NT2/D1 (cell line): ENCODE data around the gene SPDYE16.
"Not testable (repeated sequence)": the region's sequence is repeated elsewhere in the genome, so short reads cannot be mapped to it uniquely, and the experiment has no call there.

Experiments
- DNase-seq: peaks from one replicate; pipeline ENCODE4 v3.0.0-alpha.2; 2011; ENCODE audit warnings: low read depth, low spot score
- H3K27me3 ChIP-seq: 2 replicates; pipeline ENCODE4 v1.6.0; 2011; ENCODE audit warnings: mild to moderate bottlenecking; ENCODE audit not compliant: insufficient read length, insufficient read depth
- H3K36me3 ChIP-seq: 2 replicates; pipeline ENCODE4 v1.6.1; 2011; ENCODE audit warnings: mild to moderate bottlenecking, low read length, mixed read lengths; ENCODE audit not compliant: insufficient read depth, insufficient read length
- H3K4me1 ChIP-seq: 2 replicates; pipeline ENCODE4 v1.5.1; 2011; ENCODE audit not compliant: insufficient read depth, insufficient read length
- H3K4me3 ChIP-seq: 2 replicates; pipeline ENCODE4 v1.5.1; 2011; ENCODE audit warnings: low read depth; ENCODE audit not compliant: insufficient read length
- H3K9ac ChIP-seq: 2 replicates; pipeline ENCODE4 v1.6.0; 2011; ENCODE audit warnings: low read depth; ENCODE audit not compliant: insufficient read length
- H3K9me3 ChIP-seq: 2 replicates; pipeline ENCODE4 v1.5.1; 2011; ENCODE audit warnings: mild to moderate bottlenecking, low read length; ENCODE audit not compliant: insufficient read depth

The SPDYE16 gene

GRCh38 chr7:76570324-76570775 is 27.3 kb upstream of the SPDYE16 start:
- H3K36me3 ChIP-seq, H3K9me3 ChIP-seq, H3K4me3 ChIP-seq, H3K27me3 ChIP-seq, H3K4me1 ChIP-seq, DNase-seq, H3K9ac ChIP-seq: not testable (repeated sequence)

GRCh38 chr7:76568742-76569141 is 25.6 kb upstream of the SPDYE16 start:
- not testable (repeated sequence) for H3K27me3 ChIP-seq, H3K9ac ChIP-seq, H3K36me3 ChIP-seq, H3K9me3 ChIP-seq, H3K4me3 ChIP-seq, H3K4me1 ChIP-seq, DNase-seq

- H3K9me3 ChIP-seq, H3K36me3 ChIP-seq, H3K4me3 ChIP-seq, DNase-seq, H3K4me1 ChIP-seq, H3K27me3 ChIP-seq, H3K9ac ChIP-seq: not testable (repeated sequence)
Observed at GRCh38 chr7:76567753-76568152, 24.7 kb upstream of the SPDYE16 start.

GRCh38 chr7:76567311-76567710 is 24.2 kb upstream of the SPDYE16 start:
- not testable (repeated sequence) for H3K9me3 ChIP-seq, H3K4me1 ChIP-seq, H3K27me3 ChIP-seq, H3K36me3 ChIP-seq, H3K4me3 ChIP-seq, H3K9ac ChIP-seq, DNase-seq

- H3K4me3 ChIP-seq, H3K9me3 ChIP-seq, H3K27me3 ChIP-seq, H3K36me3 ChIP-seq, DNase-seq, H3K9ac ChIP-seq, H3K4me1 ChIP-seq: not testable (repeated sequence)
Observed at GRCh38 chr7:76565001-76565400, 21.9 kb upstream of the SPDYE16 start.

GRCh38 chr7:76561342-76561741 is 18.2 kb upstream of the SPDYE16 start:
- not testable (repeated sequence) for H3K4me3 ChIP-seq, H3K27me3 ChIP-seq, H3K4me1 ChIP-seq, H3K9me3 ChIP-seq, H3K36me3 ChIP-seq, H3K9ac ChIP-seq, DNase-seq

GRCh38 chr7:76560157-76560556 is 17.1 kb upstream of the SPDYE16 start:
- H3K9ac ChIP-seq, H3K9me3 ChIP-seq, DNase-seq, H3K36me3 ChIP-seq, H3K27me3 ChIP-seq, H3K4me3 ChIP-seq, H3K4me1 ChIP-seq: not testable (repeated sequence)

GRCh38 chr7:76559685-76560084 is 16.6 kb upstream of the SPDYE16 start:
- not testable (repeated sequence) for H3K4me3 ChIP-seq, H3K9ac ChIP-seq, H3K9me3 ChIP-seq, DNase-seq, H3K27me3 ChIP-seq, H3K4me1 ChIP-seq, H3K36me3 ChIP-seq

- not testable (repeated sequence) for H3K27me3 ChIP-seq, H3K9me3 ChIP-seq, H3K4me3 ChIP-seq, H3K4me1 ChIP-seq, DNase-seq, H3K9ac ChIP-seq, H3K36me3 ChIP-seq
Observed at GRCh38 chr7:76551992-76552391, 8.9 kb upstream of the SPDYE16 start.

- Histone ChIP-seq H3K4me3 (peak overlapping the region; percentile 71), H3K9ac (peak overlapping the region; percentile 79)
- DNase-seq, H3K36me3 ChIP-seq, H3K4me1 ChIP-seq, H3K9me3 ChIP-seq, H3K27me3 ChIP-seq: not testable (repeated sequence)
Observed at GRCh38 chr7:76549855-76550248, 6.8 kb upstream of the SPDYE16 start.

- peak overlapping the region; percentile 71 for H3K4me3 ChIP-seq
Observed at GRCh38 chr7:76549025-76549854, 6.1 kb upstream of the SPDYE16 start.

GRCh38 chr7:76531643-76532042 is 11.5 kb downstream of the SPDYE16 start:
- H3K36me3 ChIP-seq, H3K27me3 ChIP-seq, H3K9ac ChIP-seq, H3K4me1 ChIP-seq, H3K4me3 ChIP-seq, DNase-seq, H3K9me3 ChIP-seq: not testable (repeated sequence)

More at GRCh38 chr7:76549025-76549854, 6.1 kb upstream of the SPDYE16 start:
- not testable (repeated sequence) for H3K27me3 ChIP-seq, H3K9me3 ChIP-seq, H3K36me3 ChIP-seq, H3K4me1 ChIP-seq
- peak overlapping the region; percentile 79 for H3K9ac ChIP-seq
- DNase-seq: peak; percentile 91
